GM18499 (cell line): Measurements from ENCODE around the gene MSH3.

Source experiments
- ATAC-seq: cut with Tn5 transposase; IDR thresholded peaks from one replicate; pipeline ENCODE4 v1.9.1; 2021; ENCODE audit warnings: moderate number of reproducible peaks; ENCODE audit not compliant: insufficient read depth, unreplicated experiment

MSH3 gene

DNA sequence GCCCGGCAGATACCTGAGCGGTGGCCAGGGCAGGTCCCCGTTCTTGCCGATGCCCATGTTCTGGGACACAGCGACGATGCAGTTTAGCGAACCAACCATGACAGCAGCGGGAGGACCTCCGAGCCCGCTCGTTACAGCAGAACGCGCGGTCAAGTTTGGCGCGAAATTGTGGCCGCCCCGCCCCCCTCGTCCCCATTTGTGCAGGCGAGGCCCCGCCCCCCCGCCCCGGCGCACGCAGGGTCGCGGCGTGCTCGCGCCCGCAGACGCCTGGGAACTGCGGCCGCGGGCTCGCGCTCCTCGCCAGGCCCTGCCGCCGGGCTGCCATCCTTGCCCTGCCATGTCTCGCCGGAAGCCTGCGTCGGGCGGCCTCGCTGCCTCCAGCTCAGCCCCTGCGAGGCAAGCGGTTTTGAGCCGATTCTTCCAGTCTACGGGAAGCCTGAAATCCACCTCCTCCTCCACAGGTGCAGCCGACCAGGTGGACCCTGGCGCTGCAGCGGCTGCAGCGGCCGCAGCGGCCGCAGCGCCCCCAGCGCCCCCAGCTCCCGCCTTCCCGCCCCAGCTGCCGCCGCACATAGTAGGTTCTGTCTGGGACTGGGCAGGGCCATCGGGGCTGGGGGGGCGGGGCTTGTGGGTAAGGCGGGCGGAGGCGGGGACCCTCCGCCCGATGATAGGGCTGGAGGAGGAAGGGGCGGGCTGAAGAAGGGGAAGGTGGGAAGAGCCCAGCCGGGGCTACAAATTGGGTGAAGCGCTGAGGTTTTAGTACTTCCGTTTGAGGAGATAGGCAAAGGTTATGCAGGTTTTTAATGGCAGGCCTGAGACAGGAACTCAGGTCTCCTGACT is at the start of gene MSH3, which contains the start of gene DHFR:
TSS of gene MSH3 (plus strand) at position 262 of the 840 bp plus-strand sequence. CDS start at position 338, 76 bp downstream.
TSS of gene DHFR (minus strand) at position 593 of the 840 bp plus-strand sequence. CDS start at position 99, 494 bp downstream.
- ATAC-seq: no peak

- no peak for ATAC-seq
Observed at GRCh38 chr5:80607343-80607742, 47.1 kb upstream of the MSH3 start.

DNA sequence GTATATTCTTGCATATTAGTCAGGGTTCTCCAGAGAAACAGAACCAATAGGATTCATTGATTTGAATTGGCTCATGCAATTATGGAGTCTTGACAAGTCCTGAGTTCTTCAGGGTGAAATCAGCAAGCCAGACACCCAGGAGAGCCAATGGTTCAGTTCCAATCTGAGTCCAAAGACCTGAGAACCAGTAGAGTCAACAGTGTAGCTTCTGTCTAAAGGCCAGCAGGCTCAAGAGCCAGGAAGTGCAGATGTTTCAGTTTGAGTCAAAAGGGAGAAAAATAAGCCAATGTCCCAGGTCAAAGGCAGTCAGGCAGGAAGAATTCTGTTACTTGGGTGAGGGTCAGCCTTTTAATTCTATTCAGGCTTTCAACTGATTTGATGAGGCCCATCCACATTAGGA is 46.6 kb upstream of the MSH3 start:
- no peak for ATAC-seq

GRCh38 chr5:80608731-80609130 is 45.7 kb upstream of the MSH3 start:
- ATAC-seq: no peak

DNA sequence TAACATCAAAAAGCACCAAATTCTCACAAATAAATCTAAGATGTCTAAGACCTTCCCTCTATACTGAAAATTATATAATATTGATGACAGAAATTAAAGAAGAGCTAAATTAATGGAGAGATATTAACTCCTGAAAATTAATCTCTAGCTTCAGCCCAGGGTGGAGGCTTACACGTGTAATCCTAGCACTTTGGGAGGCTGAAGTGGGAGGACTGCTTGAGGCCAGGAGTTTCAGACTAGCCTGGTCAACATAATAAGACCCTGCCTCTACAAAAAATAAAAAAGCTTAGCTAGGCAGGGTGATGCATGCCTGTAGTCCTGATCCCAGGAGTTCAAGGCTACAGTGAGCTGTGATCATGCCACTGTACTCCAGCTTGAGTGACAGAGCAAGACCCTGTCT is 44.8 kb upstream of the MSH3 start:
- no peak for ATAC-seq

DNA sequence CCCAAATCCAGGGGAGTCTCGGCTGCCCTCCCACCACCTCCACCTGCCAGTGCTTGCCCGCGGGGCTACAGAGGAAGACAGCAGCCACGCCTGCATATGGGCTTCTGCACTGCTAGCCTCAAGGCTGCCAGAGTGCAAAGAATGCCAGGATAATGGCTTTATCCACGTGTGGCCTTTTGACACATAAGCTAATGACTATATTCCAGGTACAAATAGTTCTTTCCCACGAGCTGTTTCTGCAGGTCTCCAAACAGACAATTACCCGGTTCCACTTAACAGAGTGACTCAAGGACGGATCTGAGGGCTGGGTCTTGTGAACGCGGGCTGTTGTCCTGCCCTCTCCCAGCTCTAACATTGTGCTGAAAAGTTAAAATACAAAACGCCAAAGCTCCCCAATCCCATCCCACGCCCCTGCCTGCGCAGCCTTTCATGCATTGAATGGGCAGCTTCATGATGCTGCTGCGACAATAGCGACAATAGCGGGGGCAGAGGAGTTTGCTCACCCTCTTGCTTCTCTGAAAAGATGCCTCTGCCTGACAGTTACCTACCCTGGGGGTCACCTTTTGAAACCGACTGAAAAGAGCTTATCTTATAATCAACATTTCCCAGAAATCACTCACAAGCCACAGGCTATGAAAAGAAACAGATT is 39.1 kb upstream of the MSH3 start:
- no peak for ATAC-seq

DNA sequence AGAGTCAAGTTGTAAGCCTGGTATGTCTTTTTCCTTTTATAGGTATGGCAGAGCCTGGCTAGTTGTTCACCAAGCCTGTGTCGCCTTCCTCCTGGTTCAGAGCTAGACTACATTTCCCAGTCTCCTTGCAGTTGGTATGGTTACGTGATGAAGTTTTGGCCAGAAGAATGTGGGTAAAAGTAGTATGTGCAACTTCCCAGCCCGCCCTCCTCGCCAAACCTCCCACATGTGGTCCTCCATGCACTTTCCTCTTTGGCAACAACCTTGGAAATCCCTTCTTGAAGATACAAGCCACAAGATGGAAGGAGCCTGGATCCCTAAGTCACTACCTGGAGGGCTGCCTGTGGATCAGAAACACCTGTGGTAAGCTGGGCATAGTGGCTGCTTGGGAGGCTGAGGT is 36.0 kb upstream of the MSH3 start:
- no peak for ATAC-seq

DNA sequence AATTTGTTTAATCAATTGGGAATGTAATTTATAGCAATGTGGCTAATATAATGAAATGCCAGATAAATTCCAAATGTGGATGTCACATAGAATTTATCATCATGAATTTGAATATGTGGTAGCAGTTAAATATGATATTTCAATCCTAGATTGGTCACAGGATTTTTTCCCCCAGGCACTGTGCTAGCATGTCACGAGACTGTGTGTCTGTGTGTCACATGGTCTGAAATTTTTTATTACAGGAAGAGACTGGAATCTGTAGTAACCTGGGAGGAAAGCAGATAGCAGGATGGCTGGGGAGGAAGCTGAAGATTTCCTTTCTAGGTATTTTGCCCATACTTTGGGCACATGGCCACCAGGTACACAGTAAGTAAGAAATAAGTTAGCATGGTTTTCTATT is 35.4 kb upstream of the MSH3 start:
- ATAC-seq: no peak

GRCh38 chr5:80620211-80620610 is 34.2 kb upstream of the MSH3 start:
- ATAC-seq: no peak

DNA sequence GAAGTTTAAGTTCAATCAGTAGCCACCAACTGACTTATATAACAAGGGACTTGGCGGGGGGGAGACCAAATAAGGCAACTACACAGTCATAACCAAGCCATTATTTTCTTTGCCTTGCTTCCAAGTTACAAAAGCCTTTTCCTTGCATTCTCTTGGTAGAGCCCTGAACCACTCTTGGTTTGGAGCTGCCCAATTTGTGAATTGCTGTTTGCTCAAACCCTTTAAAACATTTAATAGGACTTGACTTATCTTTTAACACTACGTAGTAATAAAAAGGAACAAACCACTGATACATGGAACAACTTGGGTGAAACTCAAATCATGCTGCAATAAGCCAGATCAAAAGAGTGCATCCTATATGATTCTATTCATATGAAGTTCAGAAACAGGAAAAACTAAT is 31.7 kb upstream of the MSH3 start:
- no peak for ATAC-seq

- no peak for ATAC-seq
Observed at GRCh38 chr5:80623999-80624398, 30.5 kb upstream of the MSH3 start.

DNA sequence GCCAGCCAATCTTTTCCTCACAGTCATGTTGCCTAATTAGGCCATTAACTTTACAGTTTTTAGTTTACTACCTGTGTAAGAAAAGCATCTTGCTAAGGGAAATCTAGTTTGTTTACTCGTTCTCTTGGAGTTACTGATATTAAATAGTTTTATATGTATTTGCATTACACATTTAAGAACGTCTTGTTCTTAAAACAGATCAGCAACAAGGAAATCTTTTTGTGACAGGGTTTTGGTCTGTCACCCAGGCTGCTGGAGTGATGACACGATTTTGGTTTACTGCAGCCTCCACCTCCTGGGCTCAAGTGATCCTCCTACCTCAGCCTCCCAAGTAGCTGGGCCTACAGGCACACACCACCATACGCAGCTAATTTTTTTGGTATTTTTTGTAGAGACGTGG is 29.2 kb upstream of the MSH3 start:
- no peak for ATAC-seq

GRCh38 chr5:80629281-80629680 is 25.2 kb upstream of the MSH3 start:
- no peak for ATAC-seq

DNA sequence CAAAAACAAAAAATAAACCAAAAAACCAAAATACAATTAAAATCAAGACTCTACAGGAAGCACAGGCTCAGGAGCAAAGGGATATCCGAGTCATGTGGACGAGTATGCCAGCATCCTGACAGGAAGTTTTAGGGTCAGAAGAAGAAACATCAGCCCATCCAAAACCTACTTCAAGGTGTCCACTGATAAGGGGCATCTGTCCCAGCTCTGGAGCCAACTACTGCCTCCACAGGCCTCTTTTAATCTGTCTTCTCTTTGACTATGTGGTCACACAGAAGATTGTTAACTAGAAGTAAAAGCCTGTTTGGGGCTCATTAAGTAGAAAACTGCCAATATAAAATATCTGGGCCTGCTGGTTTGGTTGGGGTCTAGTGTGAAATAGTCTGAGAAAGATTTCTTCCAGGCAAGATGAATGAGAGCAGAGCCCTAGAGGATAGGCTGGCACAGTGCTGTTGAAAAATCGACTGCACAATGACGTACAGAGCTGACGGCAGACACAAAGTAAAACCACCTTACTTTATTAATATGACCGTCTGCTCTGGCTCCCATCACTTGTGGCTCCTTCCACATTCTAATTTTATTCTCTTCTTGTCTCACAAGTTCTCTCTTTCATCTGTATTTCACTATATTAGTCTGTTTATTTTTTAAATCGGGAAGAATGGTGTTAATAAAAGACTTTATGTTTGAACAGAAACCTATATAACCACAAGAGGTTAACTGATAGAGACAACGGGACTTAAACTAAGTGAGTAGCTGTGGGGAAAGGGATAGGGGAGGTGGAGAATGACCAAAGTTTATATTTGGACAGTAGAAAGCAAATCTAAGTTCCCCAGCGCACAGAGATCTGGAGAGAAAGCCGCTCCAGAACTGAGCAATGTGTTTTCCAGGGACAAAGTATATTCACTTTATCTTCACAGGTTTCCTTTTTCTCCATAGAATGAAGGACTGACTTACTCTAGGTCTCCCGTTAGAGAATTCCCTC is 22.9 kb upstream of the MSH3 start:
- ATAC-seq: no peak

GRCh38 chr5:80632700-80633099 is 21.8 kb upstream of the MSH3 start:
- no peak for ATAC-seq

DNA sequence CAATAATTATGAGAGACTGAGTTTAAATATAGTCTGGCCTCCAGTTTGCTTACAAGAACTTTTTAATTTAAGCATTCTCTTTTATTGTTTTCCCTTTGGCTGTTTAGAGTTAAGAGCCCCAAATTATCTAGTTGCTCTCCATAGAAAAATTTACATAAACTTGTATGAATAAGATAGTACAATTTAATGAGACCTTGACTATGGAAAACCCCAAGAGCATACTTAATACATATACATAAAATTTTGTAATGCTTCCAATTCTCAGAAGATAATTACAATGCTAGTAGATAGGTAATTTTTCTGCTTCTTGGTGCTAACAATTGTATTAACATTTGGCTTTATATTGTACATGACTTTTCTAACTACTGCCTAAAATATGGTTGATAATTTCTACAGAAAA is 20.3 kb upstream of the MSH3 start:
- no peak for ATAC-seq

- ATAC-seq: no peak
Observed at GRCh38 chr5:80641353-80641752, 13.1 kb upstream of the MSH3 start.

GRCh38 chr5:80644900-80645299 is 9.6 kb upstream of the MSH3 start:
- no peak for ATAC-seq

DNA sequence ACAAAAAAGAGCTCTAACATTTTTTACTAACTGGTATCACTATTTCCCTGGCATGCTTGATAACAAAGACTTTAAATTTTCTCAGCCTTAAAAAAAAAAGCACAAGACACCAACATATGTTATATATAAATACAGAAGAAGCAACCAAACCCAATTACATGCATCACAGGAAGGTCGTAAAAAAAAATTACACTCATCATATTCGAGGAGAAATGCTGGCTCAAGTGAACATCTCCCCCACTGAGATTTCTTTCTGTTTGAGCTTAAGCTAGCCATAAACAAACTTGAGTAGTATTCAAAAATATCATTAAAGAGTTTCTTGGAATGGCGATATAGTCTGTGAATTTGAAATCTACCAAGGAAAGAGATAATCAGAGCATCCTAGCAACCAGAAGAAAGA is 7.5 kb upstream of the MSH3 start:
- ATAC-seq: no peak

GRCh38 chr5:80653502-80653901 is 950 bp upstream of the MSH3 start:
- ATAC-seq: no peak

- no peak for ATAC-seq
Observed at GRCh38 chr5:80654054-80654390, 430 bp upstream of the MSH3 start.
